Neural crest cell (in vitro differentiated cells): ENCODE data around the gene DCC. TPM values are rescaled to one million over a fixed set of nuclear protein-coding genes. Genes with fewer than 3 reads are reported as not detected.

ENCODE experiments used
- DNase-seq: peaks from one replicate; pipeline ENCODE4 v3.0.0; 2021; ENCODE audit warnings: low read depth, mixed read lengths, low spot score
- H3K27ac Mint-ChIP-seq: one replicate; pipeline ENCODE4 v1.8.0; 2021; ENCODE audit warnings: mild to moderate bottlenecking, mixed read lengths; ENCODE audit not compliant: unreplicated experiment
- H3K27me3 Mint-ChIP-seq: 2 replicates; pipeline ENCODE4 v1.8.0; 2021; ENCODE audit warnings: low read depth, mild to moderate bottlenecking, mixed read lengths
- H3K36me3 Mint-ChIP-seq: 2 replicates; pipeline ENCODE4 v1.8.0; 2021; ENCODE audit warnings: low read depth, mild to moderate bottlenecking, mixed read lengths
- H3K4me1 Mint-ChIP-seq: 2 replicates; pipeline ENCODE4 v1.8.0; 2021; ENCODE audit warnings: mixed read lengths
- H3K4me3 Mint-ChIP-seq: one replicate; pipeline ENCODE4 v1.8.0; 2021; ENCODE audit warnings: mild to moderate bottlenecking, mixed read lengths
- H3K9me3 Mint-ChIP-seq: 2 replicates; pipeline ENCODE4 v1.8.0; 2021; ENCODE audit warnings: mixed read lengths
- total RNA-seq: library from RNA; stranded (reverse); gene quantifications from 2 replicates; pipeline ENCODE4 v1.2.1, GENCODE V29; 2021
- TF ChIP-seq, protein P1 (sequence below): fragments of 200-600 bp; sonication (generic); conservative IDR thresholded peaks from 2 replicates; pipeline ENCODE4 v1.5.0; 2021; ENCODE audit warnings: antibody characterized with exemption, mild to moderate bottlenecking

The DCC gene
- total RNA-seq, 1 donor from 2014 or later = 10.1 TPM

DNA sequence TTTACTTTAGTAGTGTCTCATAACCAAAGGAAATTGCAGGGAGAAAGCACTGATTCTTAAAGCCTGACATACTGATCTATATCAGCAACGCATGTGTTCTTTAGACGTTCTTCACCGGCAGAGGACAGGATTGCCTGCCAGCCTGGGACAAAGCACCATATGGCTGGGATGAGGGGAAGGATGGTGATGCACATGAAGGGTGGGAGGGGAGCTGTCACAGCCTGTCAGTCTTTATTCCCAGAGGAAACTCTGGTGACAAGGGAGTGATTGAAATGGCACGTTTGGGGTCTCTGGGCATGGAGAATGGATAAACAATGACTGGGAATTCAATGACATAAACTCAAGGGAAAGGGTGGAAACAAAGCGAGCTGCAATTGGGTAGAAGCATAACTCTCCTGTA is 808.1 kb downstream of the DCC start:
- TF ChIP-seq, protein P1, sequence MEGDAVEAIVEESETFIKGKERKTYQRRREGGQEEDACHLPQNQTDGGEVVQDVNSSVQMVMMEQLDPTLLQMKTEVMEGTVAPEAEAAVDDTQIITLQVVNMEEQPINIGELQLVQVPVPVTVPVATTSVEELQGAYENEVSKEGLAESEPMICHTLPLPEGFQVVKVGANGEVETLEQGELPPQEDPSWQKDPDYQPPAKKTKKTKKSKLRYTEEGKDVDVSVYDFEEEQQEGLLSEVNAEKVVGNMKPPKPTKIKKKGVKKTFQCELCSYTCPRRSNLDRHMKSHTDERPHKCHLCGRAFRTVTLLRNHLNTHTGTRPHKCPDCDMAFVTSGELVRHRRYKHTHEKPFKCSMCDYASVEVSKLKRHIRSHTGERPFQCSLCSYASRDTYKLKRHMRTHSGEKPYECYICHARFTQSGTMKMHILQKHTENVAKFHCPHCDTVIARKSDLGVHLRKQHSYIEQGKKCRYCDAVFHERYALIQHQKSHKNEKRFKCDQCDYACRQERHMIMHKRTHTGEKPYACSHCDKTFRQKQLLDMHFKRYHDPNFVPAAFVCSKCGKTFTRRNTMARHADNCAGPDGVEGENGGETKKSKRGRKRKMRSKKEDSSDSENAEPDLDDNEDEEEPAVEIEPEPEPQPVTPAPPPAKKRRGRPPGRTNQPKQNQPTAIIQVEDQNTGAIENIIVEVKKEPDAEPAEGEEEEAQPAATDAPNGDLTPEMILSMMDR = no peak
- H3K36me3 Mint-ChIP-seq = no peaks in the 10 kb centered on the region
- H3K27ac Mint-ChIP-seq = peak overlapping the region; percentile 59
- H3K4me1 Mint-ChIP-seq = peaks cover 16% of the 10 kb centered on the region
- no peak for DNase-seq
- H3K4me3 Mint-ChIP-seq = no peak overlapping the region
- H3K27me3 Mint-ChIP-seq = no peaks in the 10 kb centered on the region
- peaks cover 6% of the 10 kb centered on the region for H3K9me3 Mint-ChIP-seq

DNA sequence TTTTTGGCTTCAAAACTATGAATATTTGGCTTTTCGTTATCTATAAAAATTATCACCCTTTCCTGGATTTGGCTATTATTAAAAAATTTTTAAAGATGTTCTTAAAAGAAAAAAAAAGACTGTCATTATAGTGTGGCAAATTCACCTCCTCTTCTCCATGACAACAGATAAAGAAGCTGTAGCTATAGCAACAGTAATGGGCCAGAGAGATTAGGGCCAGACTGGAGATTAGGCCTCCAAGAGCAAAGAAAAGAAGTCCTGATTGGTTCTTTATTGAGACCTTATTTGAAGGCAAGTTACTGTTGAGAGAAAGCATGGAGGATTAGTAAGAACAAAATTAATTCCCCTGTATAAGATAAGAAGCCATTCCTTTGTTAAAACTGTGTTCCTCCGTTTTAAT is 812.5 kb downstream of the DCC start:
- DNase-seq = no peak
- peaks cover 7% of the 10 kb centered on the region for H3K9me3 Mint-ChIP-seq
- no peak overlapping the region for H3K27ac Mint-ChIP-seq

DNA sequence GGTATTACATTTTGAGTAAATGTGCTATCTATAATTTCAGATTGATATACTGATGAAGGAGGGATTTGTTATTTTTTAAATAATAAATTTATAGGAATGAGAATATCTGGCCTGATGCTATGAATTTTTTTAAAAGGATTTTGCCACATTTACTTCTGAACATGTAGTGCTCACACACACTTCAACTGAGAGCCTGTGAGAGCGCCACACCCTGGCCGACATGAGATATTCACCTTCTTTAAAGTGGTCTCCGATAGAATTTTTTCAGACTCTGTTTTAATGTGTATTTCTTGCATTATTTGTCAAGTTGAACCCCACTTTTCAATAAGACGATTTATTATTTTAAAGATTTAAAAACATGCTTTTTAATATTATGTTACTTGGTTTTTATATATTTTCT is 813.3 kb downstream of the DCC start:
- TF ChIP-seq, protein P1 = peak; percentile 65
- Mint-ChIP-seq H3K36me3 (no peaks in the 10 kb centered on the region), H3K27ac (no peak overlapping the region), H3K27me3 (no peaks in the 10 kb centered on the region), H3K4me3 (no peak overlapping the region), H3K9me3 (peaks cover 5% of the 10 kb centered on the region), H3K4me1 (peaks cover 15% of the 10 kb centered on the region)
- peak; percentile 20 for DNase-seq

More for the DNA sequence above, 812.5 kb downstream of the DCC start:
- H3K36me3 Mint-ChIP-seq = no peaks in the 10 kb centered on the region
- peaks cover 20% of the 10 kb centered on the region for H3K4me1 Mint-ChIP-seq
- no peaks in the 10 kb centered on the region for H3K27me3 Mint-ChIP-seq
- TF ChIP-seq, protein P1 = no peak
- no peak overlapping the region for H3K4me3 Mint-ChIP-seq

DNA sequence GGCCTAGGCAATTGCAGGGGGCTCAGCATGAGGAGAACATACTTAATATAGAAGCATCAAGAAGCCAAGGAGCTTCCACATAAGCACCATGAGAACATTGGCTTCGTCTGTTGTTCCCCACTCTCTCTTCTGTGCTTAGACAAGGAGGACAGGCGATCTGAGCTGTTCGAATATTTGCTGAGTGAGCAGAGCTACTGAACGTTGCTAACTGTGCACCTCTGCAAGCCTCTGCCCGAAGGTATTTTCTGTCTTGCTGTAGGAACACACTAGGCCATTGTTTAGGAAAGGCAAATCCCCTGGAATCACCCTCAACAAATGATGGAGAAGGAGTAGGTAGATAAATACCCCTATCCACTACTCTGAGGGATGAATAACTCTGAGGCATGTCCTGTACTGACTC is 813.8 kb downstream of the DCC start:
- TF ChIP-seq, protein P1 = no peak
- Mint-ChIP-seq H3K27me3 (no peaks in the 10 kb centered on the region), H3K4me3 (no peak overlapping the region), H3K36me3 (no peaks in the 10 kb centered on the region), H3K4me1 (peaks cover 13% of the 10 kb centered on the region), H3K9me3 (peaks cover 4% of the 10 kb centered on the region), H3K27ac (no peak overlapping the region)
- DNase-seq = no peak

DNA sequence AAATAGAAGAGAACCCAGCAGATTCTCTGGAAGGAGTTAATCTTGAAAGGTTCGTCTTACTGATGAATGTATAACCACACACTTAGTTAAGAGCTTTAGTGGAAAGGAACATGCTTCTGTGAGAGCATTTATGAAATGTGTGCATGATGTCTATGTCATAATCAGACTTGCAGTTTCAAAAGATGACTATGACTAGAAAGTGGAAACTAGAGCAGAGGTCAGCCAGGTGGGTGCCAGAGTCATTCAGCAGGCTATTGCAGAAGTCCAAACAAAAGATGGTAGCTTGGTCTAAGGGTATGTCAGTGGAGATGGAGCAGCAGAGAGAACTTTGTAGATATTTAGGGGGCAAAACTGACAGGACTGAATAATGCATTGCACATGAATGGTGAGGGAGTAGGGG is 825.8 kb downstream of the DCC start:
- peaks cover 2% of the 10 kb centered on the region for H3K9me3 Mint-ChIP-seq
- no peak overlapping the region for H3K27ac Mint-ChIP-seq
- TF ChIP-seq, protein P1 = no peak
- no peak for DNase-seq
- H3K4me3 Mint-ChIP-seq = no peak overlapping the region
- no peaks in the 10 kb centered on the region for H3K27me3 Mint-ChIP-seq
- no peaks in the 10 kb centered on the region for H3K36me3 Mint-ChIP-seq
- no peaks in the 10 kb centered on the region for H3K4me1 Mint-ChIP-seq

DNA sequence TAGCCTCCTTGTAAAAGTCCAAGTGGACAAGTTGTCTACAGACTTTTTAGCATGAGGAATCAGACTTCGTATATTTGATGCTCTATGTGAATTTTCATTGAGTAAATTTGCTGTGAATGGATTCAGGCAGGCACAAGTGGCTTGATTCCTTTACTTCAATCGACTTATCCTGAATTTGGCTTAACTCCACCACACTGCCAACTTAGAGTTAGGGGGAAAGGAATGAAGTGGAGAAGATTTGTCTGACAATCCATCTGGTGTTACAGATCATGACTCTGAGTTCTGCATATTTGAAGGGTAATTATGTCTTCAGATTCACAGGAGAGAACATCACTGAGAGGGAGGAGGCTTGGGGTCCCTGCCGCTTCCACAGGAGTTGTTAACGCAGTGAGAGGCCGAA is 829.3 kb downstream of the DCC start:
- H3K27ac Mint-ChIP-seq = no peak overlapping the region
- no peaks in the 10 kb centered on the region for H3K36me3 Mint-ChIP-seq
- H3K4me3 Mint-ChIP-seq = no peak overlapping the region
- peaks cover 2% of the 10 kb centered on the region for H3K9me3 Mint-ChIP-seq
- TF ChIP-seq, protein P1 = no peak
- H3K4me1 Mint-ChIP-seq = no peaks in the 10 kb centered on the region
- no peaks in the 10 kb centered on the region for H3K27me3 Mint-ChIP-seq
- DNase-seq = no peak
